IPS-18a (cell line): ENCODE measurements around the gene APLP2.

Experiments used
- H3K27ac ChIP-seq: one replicate; pipeline ENCODE4 v1.5.1; 2013; ENCODE audit warnings: low read length
- H3K27me3 ChIP-seq: one replicate; pipeline ENCODE4 v1.6.1; 2013; ENCODE audit warnings: mild to moderate bottlenecking, low read length; ENCODE audit not compliant: control insufficient read depth, insufficient read depth
- H3K36me3 ChIP-seq: one replicate; pipeline ENCODE4 v1.6.1; 2013; ENCODE audit warnings: low read depth, low read length; ENCODE audit not compliant: control insufficient read depth
- H3K4me1 ChIP-seq: one replicate; pipeline ENCODE4 v1.6.1; 2013; ENCODE audit warnings: low read depth, low read length; ENCODE audit not compliant: control insufficient read depth
- H3K4me3 ChIP-seq: one replicate; pipeline ENCODE4 v1.5.1; 2013; ENCODE audit warnings: low read length
- H3K9ac ChIP-seq: one replicate; pipeline ENCODE4 v1.6.1; 2013; ENCODE audit warnings: mild to moderate bottlenecking, low read length, moderate library complexity
- H3K9me3 ChIP-seq: one replicate; pipeline ENCODE4 v1.6.1; 2013; ENCODE audit warnings: low read depth, low read length; ENCODE audit not compliant: control insufficient read depth

Gene APLP2

GRCh38 chr11:130121445-130121978, 51.8 kb downstream of the APLP2 start:
- H3K27ac ChIP-seq, result no peak overlapping the region
- H3K4me3 ChIP-seq, result no peak overlapping the region
- no peaks in the 10 kb centered on the region for H3K4me1 ChIP-seq
- peaks cover 48% of the 10 kb centered on the region for H3K36me3 ChIP-seq
- no peaks in the 10 kb centered on the region for H3K27me3 ChIP-seq
- no peaks in the 10 kb centered on the region for H3K9me3 ChIP-seq
- no peak overlapping the region for H3K9ac ChIP-seq

GRCh38 chr11:130122141-130122575, 52.5 kb downstream of the APLP2 start:
- Histone ChIP-seq H3K4me3 (no peak overlapping the region), H3K9me3 (no peaks in the 10 kb centered on the region), H3K27ac (no peak overlapping the region), H3K27me3 (no peaks in the 10 kb centered on the region), H3K9ac (no peak overlapping the region), H3K4me1 (no peaks in the 10 kb centered on the region), H3K36me3 (peaks cover 53% of the 10 kb centered on the region)

- H3K9me3 ChIP-seq, result no peaks in the 10 kb centered on the region
- H3K4me3 ChIP-seq, result no peak overlapping the region
- H3K9ac ChIP-seq, result no peak overlapping the region
- no peaks in the 10 kb centered on the region for H3K4me1 ChIP-seq
- no peaks in the 10 kb centered on the region for H3K27me3 ChIP-seq
- no peak overlapping the region for H3K27ac ChIP-seq
- peaks cover 66% of the 10 kb centered on the region for H3K36me3 ChIP-seq
Observed at GRCh38 chr11:130123414-130124040, 53.8 kb downstream of the APLP2 start.

- no peak overlapping the region for H3K4me3 ChIP-seq
- no peaks in the 10 kb centered on the region for H3K27me3 ChIP-seq
- H3K9me3 ChIP-seq, result no peaks in the 10 kb centered on the region
- H3K36me3 ChIP-seq, result peaks cover 72% of the 10 kb centered on the region
- H3K27ac ChIP-seq, result no peak overlapping the region
- H3K4me1 ChIP-seq, result no peaks in the 10 kb centered on the region
- no peak overlapping the region for H3K9ac ChIP-seq
Observed at GRCh38 chr11:130124096-130124495, 54.4 kb downstream of the APLP2 start.

- Histone ChIP-seq H3K27ac (no peak overlapping the region), H3K4me3 (no peak overlapping the region), H3K27me3 (no peaks in the 10 kb centered on the region), H3K9me3 (no peaks in the 10 kb centered on the region), H3K9ac (no peak overlapping the region), H3K4me1 (no peaks in the 10 kb centered on the region), H3K36me3 (peaks cover 83% of the 10 kb centered on the region)
Observed at GRCh38 chr11:130125638-130126037, 55.9 kb downstream of the APLP2 start.

GRCh38 chr11:130126516-130126915, 56.8 kb downstream of the APLP2 start:
- Histone ChIP-seq H3K9ac (no peak overlapping the region), H3K27ac (no peak overlapping the region), H3K4me3 (no peak overlapping the region), H3K9me3 (no peaks in the 10 kb centered on the region), H3K27me3 (no peaks in the 10 kb centered on the region), H3K4me1 (no peaks in the 10 kb centered on the region), H3K36me3 (peaks cover 90% of the 10 kb centered on the region)

- Histone ChIP-seq H3K27me3 (no peaks in the 10 kb centered on the region), H3K9ac (no peak overlapping the region), H3K4me1 (no peaks in the 10 kb centered on the region), H3K36me3 (peaks cover 85% of the 10 kb centered on the region), H3K27ac (no peak overlapping the region), H3K9me3 (peaks cover 1% of the 10 kb centered on the region), H3K4me3 (no peak overlapping the region)
Observed at GRCh38 chr11:130127509-130127908, 57.8 kb downstream of the APLP2 start.

- H3K27ac ChIP-seq, result no peak overlapping the region
- no peaks in the 10 kb centered on the region for H3K4me1 ChIP-seq
- no peaks in the 10 kb centered on the region for H3K27me3 ChIP-seq
- H3K9ac ChIP-seq, result no peak overlapping the region
- H3K4me3 ChIP-seq, result no peak overlapping the region
- peaks cover 85% of the 10 kb centered on the region for H3K36me3 ChIP-seq
- peaks cover 7% of the 10 kb centered on the region for H3K9me3 ChIP-seq
Observed at GRCh38 chr11:130128626-130129025, 58.9 kb downstream of the APLP2 start.

- Histone ChIP-seq H3K4me3 (no peak overlapping the region), H3K27ac (no peak overlapping the region), H3K9ac (no peak overlapping the region), H3K27me3 (no peaks in the 10 kb centered on the region), H3K4me1 (no peaks in the 10 kb centered on the region), H3K9me3 (peaks cover 7% of the 10 kb centered on the region), H3K36me3 (peaks cover 84% of the 10 kb centered on the region)
Observed at GRCh38 chr11:130129922-130130321, 60.2 kb downstream of the APLP2 start.

- Histone ChIP-seq H3K27me3 (no peaks in the 10 kb centered on the region), H3K27ac (no peak overlapping the region), H3K36me3 (peaks cover 88% of the 10 kb centered on the region), H3K4me3 (no peak overlapping the region), H3K9ac (no peak overlapping the region), H3K9me3 (peaks cover 7% of the 10 kb centered on the region), H3K4me1 (no peaks in the 10 kb centered on the region)
Observed at GRCh38 chr11:130131961-130132850, 62.5 kb downstream of the APLP2 start.

- no peaks in the 10 kb centered on the region for H3K27me3 ChIP-seq
- peaks cover 7% of the 10 kb centered on the region for H3K9me3 ChIP-seq
- no peak overlapping the region for H3K27ac ChIP-seq
- no peak overlapping the region for H3K4me3 ChIP-seq
- no peaks in the 10 kb centered on the region for H3K4me1 ChIP-seq
- peaks cover 84% of the 10 kb centered on the region for H3K36me3 ChIP-seq
- H3K9ac ChIP-seq, result no peak overlapping the region
Observed at GRCh38 chr11:130133716-130134115, 64.0 kb downstream of the APLP2 start.
